ENCODE measurements around the gene DIP2B.

- TF ChIP-seq RFX5 (IDR thresholded peaks at IDR 0.05) (no peak), HOXA7 (CRISPR knock-in tag; IDR thresholded peaks at IDR 0.05) (no peak), CTCF (IDR thresholded peaks at IDR 0.05) (no peak), HOXB5 (CRISPR knock-in tag; IDR thresholded peaks at IDR 0.05) (no peak), MAZ (IDR thresholded peaks at IDR 0.05; ENCODE audit: borderline replicate concordance, low read depth, low read length) (no peak), CEBPB (IDR thresholded peaks at IDR 0.05) (no peak), POLR2A (IDR thresholded peaks at IDR 0.05; ENCODE audit: low read length) (no peak), CBX2 (IDR thresholded peaks at IDR 0.05; ENCODE audit: borderline replicate concordance, low read depth) (no peak), MAFK (IDR thresholded peaks at IDR 0.05; ENCODE audit: partially characterized antibody) (no peak), REST (IDR thresholded peaks at IDR 0.05) (no peak), MYC (IDR thresholded peaks at IDR 0.05; ENCODE audit: borderline replicate concordance, low read length) (no peak), CHD4 (IDR thresholded peaks at IDR 0.05; ENCODE audit: borderline replicate concordance) (no peak), JUN (IDR thresholded peaks at IDR 0.05) (no peak), RAD21 (conservative IDR thresholded peaks at IDR 0.05 in 1 of 2, IDR thresholded peaks at IDR 0.05 in 1 of 2) (no peak)
Observed at GRCh38 chr12:50720501-50720900, 215.7 kb downstream of the DIP2B start.

Measured in A549 (cell line).